K562 (cell line): Measurements from ENCODE around the gene ADGRA1. TPM values are rescaled to one million over a fixed set of nuclear protein-coding genes. Genes with fewer than 3 reads are reported as not detected.

Source experiments
- ATAC-seq: fragments of 200-7000 bp; cut with Tn5 transposase; 3 replicates; pipeline ENCODE4 v1.9.1; 2020; ENCODE audit warnings: moderate library complexity
- BruUV-seq: library from RNA; stranded (reverse); fragments of 400-500 nt; replicated peaks from 2 replicates; lab custom pipeline; 2021; lab: Mats Ljungman, UMichigan
- CTCF ChIA-PET: fragments of 300-600 bp; formaldehyde crosslinking; extraction: SDS; loops from one replicate; lab custom pipeline; 2021; ENCODE audit warnings: low intra/inter-chr PET ratio; lab: Yijun Ruan, JAX
- POLR2A ChIA-PET: fragments of 300-600, 350-650 bp; sonication (Branson Sonifier 250); formaldehyde crosslinking; extraction: SDS; loops from one replicate; lab custom pipeline; 2021; ENCODE audit warnings: antibody characterized with exemption, inconsistent platforms; lab: Yijun Ruan, JAX
- DNase-seq, 4 experiments: peaks; one replicate each; pipeline versions ENCODE4 v3.0.0 to v3.0.0-alpha.2; 2011 to 2018; ENCODE audit warnings: low spot score in 3 of 4, mixed read lengths in 3 of 4; ENCODE audit errors: extremely low read depth in 1 of 4
- FAIRE-seq: peaks from 2 replicates; lab custom pipeline; 2011; peaks lifted over from hg19 to GRCh38; lab: Jason Lieb, UNC
- H2AFZ ChIP-seq: 2 replicates; pipeline ENCODE4 v1.6.0; 2011; ENCODE audit warnings: low read depth, low read length, control low read depth, inconsistent platforms
- H3K27ac ChIP-seq: fragments of 200-600 bp; 3 replicates; pipeline ENCODE4 v1.8.0; 2011; ENCODE audit warnings: low read depth, mild to moderate bottlenecking, control low read depth, inconsistent platforms, low read length, moderate library complexity, mixed read lengths; ENCODE audit errors: extremely low read depth
- H3K27me3 ChIP-seq, 2 experiments: fragments of 300-600 bp in 1 of 2; 2 replicates in 1 of 2; 3 replicates in 1 of 2; pipeline versions ENCODE4 v1.6.0 to v1.8.0; 2011; ENCODE audit warnings: inconsistent platforms in 2 of 2, low read length in 2 of 2, mild to moderate bottlenecking in 1 of 2, mixed read lengths in 1 of 2, moderate library complexity in 1 of 2; ENCODE audit not compliant: control insufficient read depth in 2 of 2, insufficient read depth in 2 of 2
- H3K36me3 ChIP-seq: fragments of 300-600 bp; 3 replicates; pipeline ENCODE4 v1.8.0; 2011; ENCODE audit warnings: mild to moderate bottlenecking, low read length, inconsistent platforms; ENCODE audit not compliant: control insufficient read depth, insufficient read depth
- H3K4me1 ChIP-seq, 2 experiments: fragments of 200-600 bp in 1 of 2; replicated peaks in 1 of 2; 2 replicates in 1 of 2; 3 replicates in 1 of 2; pipeline versions ENCODE4 v1.5.1 to v1.8.0; 2011; ENCODE audit warnings: inconsistent platforms in 2 of 2, low read length in 2 of 2, mild to moderate bottlenecking in 1 of 2, mixed read lengths in 1 of 2, moderate library complexity in 1 of 2; ENCODE audit not compliant: control insufficient read depth in 2 of 2, insufficient read depth in 2 of 2
- H3K4me2 ChIP-seq: 2 replicates; pipeline ENCODE4 v1.6.1; 2011; ENCODE audit warnings: low read length, control low read depth, inconsistent platforms, mixed read lengths; ENCODE audit not compliant: insufficient read depth
- H3K4me3 ChIP-seq: fragments of 200-600 bp; sonication (generic), shearing (Covaris generic); 2 replicates; pipeline ENCODE4 v1.5.1; 2016; ENCODE audit warnings: control low read depth, inconsistent platforms
- H3K79me2 ChIP-seq: fragments of 200-600 bp; 3 replicates; pipeline ENCODE4 v1.8.0; 2011; ENCODE audit warnings: low read length, inconsistent platforms; ENCODE audit not compliant: control insufficient read depth, insufficient read depth
- H3K9ac ChIP-seq, 2 experiments: 2 replicates each; pipeline versions ENCODE4 v1.6.0 to v1.6.1; 2011; ENCODE audit warnings: low read depth in 2 of 2, low read length in 2 of 2, control low read depth in 1 of 2, inconsistent platforms in 1 of 2, mild to moderate bottlenecking in 1 of 2, mixed read lengths in 1 of 2; ENCODE audit not compliant: insufficient read depth in 1 of 2
- H3K9me1 ChIP-seq: one replicate; pipeline ENCODE4 v1.6.0; 2011; ENCODE audit warnings: inconsistent platforms, mild to moderate bottlenecking, low read length, moderate library complexity; ENCODE audit not compliant: control insufficient read depth, insufficient read depth
- H3K9me3 ChIP-seq: replicated peaks from 2 replicates; pipeline ENCODE4 v1.5.1; 2011; ENCODE audit warnings: low read depth, low read length, inconsistent platforms; ENCODE audit not compliant: control insufficient read depth, insufficient read depth
- H4K20me1 ChIP-seq: replicated peaks from 2 replicates; pipeline ENCODE4 v1.6.1; 2011; ENCODE audit warnings: low read length, inconsistent platforms, mixed read lengths; ENCODE audit not compliant: control insufficient read depth, insufficient read depth
- BACH1 ChIP-seq: fragments of 200-800 bp; sonication (Bioruptor generic); IDR thresholded peaks from 2 replicates; pipeline ENCODE4 v1.6.1; 2016; ENCODE audit warnings: missing genetic modification characterization, missing compliant biosample characterization
- CBX8 ChIP-seq: fragments of 200-600 bp; sonication (generic); IDR thresholded peaks from 2 replicates; pipeline ENCODE4 v1.6.1; 2012; ENCODE audit warnings: borderline replicate concordance, mixed run types, low read depth, mild to moderate bottlenecking, moderate library complexity, mixed read lengths, low read length, control low read depth, inconsistent platforms; ENCODE audit not compliant: poor library complexity, severe bottlenecking; ENCODE audit errors: extremely low read depth
- KAT2B ChIP-seq: IDR thresholded peaks from one replicate; pipeline ENCODE4 v1.6.1; 2012; ENCODE audit warnings: low read depth, mild to moderate bottlenecking, control low read depth, inconsistent platforms, low read length, moderate library complexity
- KLF10 ChIP-seq: fragments of 250-450 bp; sonication (Bioruptor Pico); IDR thresholded peaks from 2 replicates; pipeline ENCODE4 v1.6.1; 2021; ENCODE audit warnings: matching md5 sums
- SIX5 ChIP-seq, 2 experiments: IDR thresholded peaks; 2 replicates each; pipeline ENCODE4 v1.6.1; 2011; ENCODE audit warnings: low read length in 2 of 2, borderline replicate concordance in 1 of 2, low read depth in 1 of 2, mild to moderate bottlenecking in 1 of 2, moderate library complexity in 1 of 2; ENCODE audit not compliant: insufficient read depth in 1 of 2
- SMARCC2 ChIP-seq: fragments of 450-650 bp; IDR thresholded peaks from 2 replicates; pipeline ENCODE4 v1.6.1; 2017; ENCODE audit warnings: antibody characterized with exemption, moderate library complexity, mild to moderate bottlenecking, low read depth
- U2AF2 ChIP-seq: fragments of 200-400 bp; formaldehyde crosslinking; optimal IDR thresholded peaks from 2 replicates; pipeline ENCODE3; 2017; ENCODE audit warnings: low read depth, mild to moderate bottlenecking, low read length
- YY1 ChIP-seq, 3 experiments: IDR thresholded peaks; 2 replicates each; pipeline ENCODE4 v1.6.1; 2011; ENCODE audit warnings: low read length in 2 of 3, mild to moderate bottlenecking in 2 of 3, moderate library complexity in 2 of 3, borderline replicate concordance in 1 of 3, control low read depth in 1 of 3, low read depth in 1 of 3; ENCODE audit not compliant: insufficient read depth in 3 of 3, insufficient replicate concordance in 2 of 3, control insufficient read depth in 1 of 3, insufficient read length in 1 of 3; ENCODE audit errors: extremely low read depth in 1 of 3
- ZEB2 ChIP-seq: fragments of 450-650 bp; IDR thresholded peaks from 2 replicates; pipeline ENCODE4 v1.6.1; 2016
- ZNF318 ChIP-seq, 2 experiments: fragments of 450-650 bp; IDR thresholded peaks; 2 replicates each; pipeline ENCODE4 v1.6.1; 2016; ENCODE audit warnings: mild to moderate bottlenecking in 2 of 2, borderline replicate concordance in 1 of 2, low read depth in 1 of 2, moderate library complexity in 1 of 2
- ZNF511 ChIP-seq: sonication (generic); formaldehyde crosslinking; IDR thresholded peaks from 2 replicates; pipeline ENCODE4 v1.8.0; 2022; ENCODE audit warnings: mild to moderate bottlenecking, missing genetic modification reagents
- ZNF668 ChIP-seq: fragments of 250-450 bp; sonication (Bioruptor Pico); IDR thresholded peaks from 2 replicates; pipeline ENCODE4 v1.8.0; 2022; ENCODE audit warnings: mild to moderate bottlenecking, inconsistent platforms
- ZSCAN29 ChIP-seq: fragments of 450-650 bp; IDR thresholded peaks from 2 replicates; pipeline ENCODE4 v1.6.1; 2017
- WGBS: fragments of 100-300 bp; shearing (Covaris generic); methylation state at CpG from one replicate; pipeline ENCODE4 v1.1.6; 2016; ENCODE audit warnings: low coverage, mixed read lengths; ENCODE audit not compliant: insufficient coverage; ENCODE audit errors: missing lambda C conversion rate; 5-methylcytosine and 5-hydroxymethylcytosine counted together
- in situ Hi-C: fragments of 300-500 bp; cut with MboI; formaldehyde crosslinking; loops from 4 replicates; pipeline ENCODE4 v1.15.0; 2018; ENCODE audit warnings: inconsistent platforms, mixed read lengths
- intact Hi-C: fragments of 100-400 bp; cut with micrococcal nuclease; formaldehyde crosslinking; loops from 2 replicates; pipeline ENCODE4 v1.14.2; 2022
- polyA plus RNA-seq, 8 experiments: library from polyadenylated mRNA; depleted of rRNA in 4 of 8; stranded (reverse) in 5 of 8; unstranded in 3 of 8; fragments of >200 nt; fragmentation: Nextera tagmentation in 2 of 8; fragmentation: Illumina TruSeq in 1 of 8; extraction: Ambion mirVana in 2 of 8; extraction: Trizol in 1 of 8; gene quantifications; 2 replicates each; pipeline versions ENCODE4 v1.2.1 to v1.2.3, GENCODE V29; 2011 to 2014; ENCODE audit warnings: inconsistent platforms in 1 of 8, missing spikeins in 1 of 8
- total RNA-seq, 7 experiments: library from RNA; depleted of rRNA in 6 of 7; stranded (reverse); fragments of >200 nt in 6 of 7; fragmentation: Illumina TruSeq in 2 of 7; extraction: Trizol in 2 of 7; gene quantifications; 2 replicates each; pipeline versions ENCODE4 v1.2.1 to v1.2.3, GENCODE V29; 2011 to 2021; ENCODE audit warnings: low replicate concordance in 1 of 7

The ADGRA1 gene
- total and polyA plus RNA-seq, 9 of the 15 experiments (the other 6 are each of a cell fraction or from before 2014, with no cell fraction given) = not detected

DNA sequence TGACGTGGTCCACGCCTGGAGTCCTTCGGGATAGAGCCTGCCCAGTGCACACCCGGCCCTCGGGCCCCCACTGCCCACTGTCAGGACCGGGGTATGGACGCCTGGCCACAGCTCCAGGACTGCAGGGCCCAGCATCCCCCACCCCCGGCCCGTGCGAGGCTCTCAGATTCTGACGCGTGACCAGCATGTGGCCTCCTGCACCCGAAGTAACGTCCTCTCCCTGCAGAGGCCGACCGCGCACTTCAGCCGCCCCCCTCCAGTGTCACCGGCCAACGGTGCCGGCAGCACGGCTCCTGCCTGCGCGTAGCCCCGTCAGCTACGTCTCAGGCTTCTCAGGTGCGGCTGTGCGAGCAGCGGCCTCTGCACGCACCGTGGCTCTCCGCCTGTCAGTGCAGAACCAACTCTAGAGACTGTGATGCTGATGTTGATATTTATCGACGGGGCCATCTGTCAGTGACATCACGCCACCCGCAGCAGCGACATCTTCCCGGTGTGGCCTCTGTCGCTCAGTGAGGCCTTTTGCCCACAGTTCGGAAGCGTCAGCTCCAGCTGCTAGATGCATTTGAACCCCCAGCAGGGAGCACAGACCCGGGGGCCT, 40.1 kb upstream of the ADGRA1 start:
- Histone ChIP-seq H2AFZ (no peak overlapping the region), H3K9me3 (no peaks in the 10 kb centered on the region), H3K9ac (no peak overlapping the region), H3K9me1 (no peaks in the 10 kb centered on the region), H3K27ac (no peak overlapping the region), H3K4me1 (peaks cover 0 to 5% of the 10 kb centered on the region in 2 experiments; a peak in 2 of 5 replicates), H4K20me1 (no peaks in the 10 kb centered on the region; the same call in 1 of the 2 replicates), H3K36me3 (no peaks in the 10 kb centered on the region), H3K79me2 (no peaks in the 10 kb centered on the region), H3K4me2 (no peak overlapping the region), H3K4me3 (no peak overlapping the region), H3K27me3 (peaks cover 5 to 65% of the 10 kb centered on the region in 2 experiments; a peak in 4 of 5 replicates)
- under 1% methylated on average over 23 of the region's 42 CpGs for WGBS
- in situ Hi-C loops (no loop called here), intact Hi-C loops (no loop called here)
- FAIRE-seq = no peak
- CTCF ChIA-PET = no interaction called here
- no TSS peak for BruUV-seq
- POLR2A ChIA-PET = no interaction called here
- ATAC-seq = no peak
- DNase-seq = no peak
- TF ChIP-seq ZSCAN29 = no peak
- TF ChIP-seq ZEB2 = no peak
- TF ChIP-seq KAT2B = no peak
- no peak for TF ChIP-seq BACH1 (tag)
- TF ChIP-seq ZNF668 (CRISPR knock-in tag) = no peak
- no peak for TF ChIP-seq ZNF318 (IDR thresholded peaks at IDR 0.05; ENCODE audit: borderline replicate concordance in 1 of 2, low read depth in 1 of 2)
- no peak for TF ChIP-seq U2AF2
- no peak for TF ChIP-seq KLF10
- no peak for TF ChIP-seq SIX5 (IDR thresholded peaks at IDR 0.05; ENCODE audit: borderline replicate concordance in 1 of 2, insufficient read depth in 1 of 2, low read depth in 1 of 2, low read length in 2 of 2)
- no peak for TF ChIP-seq ZNF511 (CRISPR knock-in tag)
- TF ChIP-seq YY1 (IDR thresholded peaks at IDR 0.05; ENCODE audit: borderline replicate concordance in 1 of 3, control insufficient read depth in 1 of 3, extremely low read depth in 1 of 3, insufficient read depth in 3 of 3, insufficient read length in 1 of 3, insufficient replicate concordance in 2 of 3, low read depth in 1 of 3, low read length in 2 of 3) = no peak
- TF ChIP-seq SMARCC2 = no peak
- no peak for TF ChIP-seq CBX8
